HEK293 (cell line): Measurements from ENCODE around the gene C3.

Source experiments
- CTCF ChIA-PET: fragments of 350-600 bp; formaldehyde crosslinking; extraction: SDS; loops from one replicate; lab custom pipeline; 2021; ENCODE audit warnings: antibody characterized with exemption; lab: Yijun Ruan, JAX
- POLR2A ChIA-PET: fragments of 300-600 bp; formaldehyde crosslinking; extraction: SDS; loops from one replicate; lab custom pipeline; 2020; ENCODE audit warnings: antibody characterized with exemption, inconsistent platforms; lab: Yijun Ruan, JAX
- H3K27ac ChIP-seq: fragments of 200-500 bp; sonication (Bioruptor generic); 2 replicates; pipeline ENCODE4 v1.5.1; 2014; ENCODE audit warnings: low read depth, low read length, control low read depth, inconsistent platforms; ENCODE audit errors: extremely low read depth
- H3K36me3 ChIP-seq, 2 experiments: fragments of 200-500 bp in 1 of 2; sonication (Bioruptor generic) in 1 of 2; 1 replicate in 1 of 2; 2 replicates in 1 of 2; pipeline ENCODE4 v1.5.1; 2014 to 2017; ENCODE audit warnings: inconsistent platforms in 2 of 2, low read length in 2 of 2; ENCODE audit not compliant: control insufficient read depth in 2 of 2, insufficient read depth in 1 of 2
- H3K4me1 ChIP-seq: fragments of 200-500 bp; sonication (Bioruptor generic); 2 replicates; pipeline ENCODE4 v1.5.1; 2014; ENCODE audit warnings: mild to moderate bottlenecking, low read length, inconsistent platforms; ENCODE audit not compliant: control insufficient read depth, insufficient read depth
- H3K4me3 ChIP-seq: 2 replicates; pipeline ENCODE4 v1.5.1; 2011; ENCODE audit warnings: low read depth, mild to moderate bottlenecking, control low read depth, low read length, moderate library complexity
- H3K9me3 ChIP-seq: fragments of 200-500 bp; sonication (Bioruptor generic); 2 replicates; pipeline ENCODE4 v1.5.1; 2014; ENCODE audit warnings: low read depth, low read length, inconsistent platforms; ENCODE audit not compliant: control insufficient read depth, insufficient read depth
- ATF2 ChIP-seq: fragments of 450-650 bp; formaldehyde crosslinking; IDR thresholded peaks from 2 replicates; pipeline ENCODE4 v1.5.1; 2016; ENCODE audit warnings: missing biosample characterization, missing genetic modification characterization, low read depth
- IKZF3 ChIP-seq: fragments of 450-650 bp; IDR thresholded peaks from 2 replicates; pipeline ENCODE4 v1.5.0; 2018; ENCODE audit warnings: missing biosample characterization, mild to moderate bottlenecking, missing genetic modification characterization, moderate library complexity
- SCRT2 ChIP-seq: fragments of 450-650 bp; formaldehyde crosslinking; IDR thresholded peaks from 2 replicates; pipeline ENCODE4 v1.5.1; 2016; ENCODE audit warnings: missing biosample characterization, missing genetic modification characterization
- ZBTB7A ChIP-seq: fragments of 450-650 bp; formaldehyde crosslinking; IDR thresholded peaks from 2 replicates; pipeline ENCODE4 v1.5.1; 2016; ENCODE audit warnings: low read depth, missing biosample characterization, missing genetic modification characterization
- ZNF10 ChIP-seq: fragments of 450-650 bp; formaldehyde crosslinking; IDR thresholded peaks from 2 replicates; pipeline ENCODE4 v1.5.1; 2017; ENCODE audit warnings: missing biosample characterization, missing genetic modification characterization
- ZNF112 ChIP-seq: fragments of 450-650 bp; formaldehyde crosslinking; IDR thresholded peaks from 2 replicates; pipeline ENCODE4 v1.5.0; 2017; ENCODE audit warnings: missing biosample characterization, missing genetic modification characterization
- ZNF16 ChIP-seq: fragments of 450-650 bp; formaldehyde crosslinking; IDR thresholded peaks from 2 replicates; pipeline ENCODE4 v1.5.1; 2016; ENCODE audit warnings: low read depth, missing biosample characterization, missing genetic modification characterization
- ZNF175 ChIP-seq: fragments of 450-650 bp; formaldehyde crosslinking; IDR thresholded peaks from 2 replicates; pipeline ENCODE4 v1.5.1; 2016; ENCODE audit warnings: missing biosample characterization, missing genetic modification characterization
- ZNF19 ChIP-seq: fragments of 450-650 bp; formaldehyde crosslinking; IDR thresholded peaks from 2 replicates; pipeline ENCODE4; 2016; ENCODE audit warnings: missing biosample characterization, missing genetic modification characterization, low read depth
- ZNF26 ChIP-seq: fragments of 450-650 bp; formaldehyde crosslinking; IDR thresholded peaks from 2 replicates; pipeline ENCODE4 v1.5.1; 2016; ENCODE audit warnings: missing biosample characterization, missing genetic modification characterization
- ZNF394 ChIP-seq: fragments of 450-650 bp; formaldehyde crosslinking; IDR thresholded peaks from 2 replicates; pipeline ENCODE4 v1.5.1; 2016; ENCODE audit warnings: missing biosample characterization, missing genetic modification characterization, mild to moderate bottlenecking, moderate library complexity, borderline replicate concordance
- ZNF544 ChIP-seq: fragments of 450-650 bp; formaldehyde crosslinking; IDR thresholded peaks from 2 replicates; pipeline ENCODE4 v1.5.0; 2017; ENCODE audit warnings: missing biosample characterization, missing genetic modification characterization
- ZNF777 ChIP-seq: fragments of 450-650 bp; formaldehyde crosslinking; IDR thresholded peaks from 2 replicates; pipeline ENCODE4 v1.5.1; 2017; ENCODE audit warnings: missing biosample characterization, missing genetic modification characterization, borderline replicate concordance
- ZNF791 ChIP-seq: fragments of 450-650 bp; formaldehyde crosslinking; IDR thresholded peaks from 2 replicates; pipeline ENCODE4 v1.5.1; 2016; ENCODE audit warnings: missing biosample characterization, missing genetic modification characterization
- ZXDB ChIP-seq: fragments of 450-650 bp; formaldehyde crosslinking; IDR thresholded peaks from 2 replicates; pipeline ENCODE4 v1.5.1; 2016; ENCODE audit warnings: missing biosample characterization, missing genetic modification characterization

Gene C3

GRCh38 chr19:6664916-6665315 lies 55.5 kb downstream of the C3 start:
- Histone ChIP-seq H3K4me3 (no peak overlapping the region), H3K9me3 (no peaks in the 10 kb centered on the region), H3K4me1 (no peaks in the 10 kb centered on the region), H3K36me3 (no peaks in the 10 kb centered on the region)
- POLR2A ChIA-PET = no interaction called here
- TF ChIP-seq ZBTB7A (tag by site-specific recombination) = no peak
- TF ChIP-seq ZNF791 (tag by site-specific recombination) = no peak
- no peak for TF ChIP-seq ZNF10 (tag by site-specific recombination)
- no peak for TF ChIP-seq IKZF3 (tag by site-specific recombination)
- no peak for TF ChIP-seq ZNF777 (tag by site-specific recombination)
- no peak for TF ChIP-seq ZXDB (tag by site-specific recombination)
- TF ChIP-seq ZNF544 = no peak
- TF ChIP-seq ZNF394 (tag by site-specific recombination) = no peak
- TF ChIP-seq, all 188 proteins: peak for 0
- CTCF ChIA-PET = no interaction called here
- no peak overlapping the region for H3K27ac ChIP-seq

- H3K9me3 ChIP-seq = no peaks in the 10 kb centered on the region
- H3K36me3 ChIP-seq = no peaks in the 10 kb centered on the region
- H3K4me3 ChIP-seq = no peak overlapping the region
- no peak overlapping the region for H3K27ac ChIP-seq
- TF ChIP-seq ZNF19 (tag by site-specific recombination) (no peak), ZNF112 (tag by site-specific recombination) (peak; percentile 97), ZNF175 (tag by site-specific recombination) (no peak), ZNF26 (tag by site-specific recombination) (peak; percentile 74; the same call in 1 of the 2 replicates), ATF2 (0 out of 2 replicates have a peak, but pooled peaks have one; percentile 25)
- TF ChIP-seq, all 188 proteins: peak for 3
- CTCF ChIA-PET = no interaction called here
- POLR2A ChIA-PET = no interaction called here
- H3K4me1 ChIP-seq = no peaks in the 10 kb centered on the region
These were observed 56.9 kb downstream of the C3 start for GRCh38 chr19:6663236-6664201.

DNA sequence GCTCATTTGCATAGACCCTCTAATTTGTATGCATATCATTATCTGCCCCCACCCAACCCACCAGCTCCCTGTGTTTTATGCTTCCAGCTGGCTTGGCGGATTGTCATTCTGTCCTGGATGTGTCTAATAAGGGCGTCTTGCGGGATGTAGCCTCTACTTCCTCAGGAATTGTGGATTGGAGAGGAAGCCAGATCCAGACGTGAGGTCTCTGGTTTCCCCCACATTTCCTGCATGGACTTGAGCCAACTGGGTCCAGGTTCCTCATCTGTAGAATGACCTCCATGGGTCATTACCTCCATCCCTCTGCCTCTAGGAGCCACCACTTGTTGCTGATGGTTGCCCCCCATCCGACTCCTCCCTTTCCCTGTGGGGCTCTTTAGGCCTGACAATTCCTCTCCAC lies 57.7 kb downstream of the C3 start:
- Histone ChIP-seq H3K4me3 (no peak overlapping the region), H3K36me3 (no peaks in the 10 kb centered on the region), H3K27ac (no peak overlapping the region), H3K9me3 (no peaks in the 10 kb centered on the region), H3K4me1 (no peaks in the 10 kb centered on the region)
- ChIA-PET POLR2A (no interaction called here), CTCF (no interaction called here)
- peak; percentile 37; the same call in 1 of the 2 replicates for TF ChIP-seq SCRT2 (tag by site-specific recombination)
- TF ChIP-seq ZNF16 = no peak
